NCI-H345 treated with DMSO at 0.1 percent for 48 hours (cell line): Measurements from ENCODE around the gene DDX24.

Experiments
- DNase-seq: peaks from one replicate; lab custom pipeline; 2025; ENCODE audit not compliant: unreplicated experiment; lab: John Stamatoyannopoulos, UW

DDX24 gene

GRCh38 chr14:94036313-94037167 lies 44.5 kb downstream of the DDX24 start:
- peak; percentile 28 for DNase-seq

GRCh38 chr14:94034886-94035285 lies 46.1 kb downstream of the DDX24 start:
- DNase-seq = no peak

GRCh38 chr14:94031883-94032279 lies 49.1 kb downstream of the DDX24 start:
- DNase-seq = no peak

DNA sequence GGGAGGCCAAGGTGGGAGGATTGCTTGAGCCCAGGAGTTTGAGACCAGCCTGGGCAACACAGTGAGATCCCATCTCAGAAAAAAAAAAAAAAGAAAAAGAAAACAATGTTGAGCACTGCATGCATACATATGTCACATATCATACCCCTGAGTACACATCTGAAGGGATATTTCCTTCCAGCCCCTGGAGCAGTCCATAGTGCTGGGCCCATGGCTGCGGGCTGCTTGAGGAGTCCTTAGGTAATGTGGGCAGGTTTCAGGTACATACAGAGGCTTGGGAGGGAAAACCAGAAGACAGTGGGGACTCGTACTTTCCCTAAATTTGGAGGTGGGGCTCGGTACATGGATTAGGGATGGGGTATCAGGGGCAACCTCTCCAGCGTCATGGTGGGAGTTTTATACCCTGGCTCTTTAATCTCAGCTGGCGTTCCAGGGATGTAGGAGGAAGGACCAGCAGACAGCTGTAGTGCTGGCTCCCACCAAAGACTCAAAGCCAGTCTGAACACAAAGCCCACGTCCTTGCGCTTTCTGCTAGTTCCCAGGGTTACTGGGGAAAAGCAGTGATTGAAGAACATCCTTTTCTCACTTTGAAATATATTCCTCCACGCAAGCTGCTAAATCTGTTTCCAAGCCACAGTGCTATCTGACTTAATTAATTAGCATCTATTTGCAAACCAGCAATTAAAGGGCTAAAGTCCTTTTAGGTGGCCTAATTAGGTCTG lies 49.7 kb downstream of the DDX24 start:
- no peak for DNase-seq

GRCh38 chr14:94030571-94030970 lies 50.4 kb downstream of the DDX24 start:
- no peak for DNase-seq

DNA sequence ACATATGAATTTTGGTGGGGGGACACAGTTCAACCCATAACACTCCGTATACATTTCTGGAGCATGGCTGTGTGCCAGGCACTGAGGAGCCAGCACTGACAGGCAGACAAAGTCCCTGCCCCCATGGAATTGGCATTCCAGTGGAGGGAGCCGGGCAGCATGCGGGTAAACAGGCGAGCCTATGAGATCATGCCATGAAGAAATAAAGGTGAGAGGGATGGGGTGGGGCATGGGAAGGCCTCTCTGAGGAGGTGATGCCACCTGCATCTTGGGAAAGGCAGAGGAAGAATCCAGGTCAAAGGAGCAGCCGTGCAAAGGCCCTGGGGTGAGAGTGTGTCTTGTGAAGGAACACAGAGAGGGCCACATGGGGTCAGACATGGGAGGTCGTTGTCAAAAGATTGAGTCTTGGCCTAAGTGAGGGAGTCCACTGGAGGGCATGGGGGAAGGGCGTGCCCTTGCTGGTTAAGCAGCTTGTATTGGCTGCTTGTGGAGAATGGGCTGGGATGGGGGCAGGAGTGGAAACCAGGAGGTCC lies 51.3 kb downstream of the DDX24 start:
- DNase-seq = no peak

- DNase-seq = no peak
Observed at GRCh38 chr14:94029265-94029664, 51.7 kb downstream of the DDX24 start.

DNA sequence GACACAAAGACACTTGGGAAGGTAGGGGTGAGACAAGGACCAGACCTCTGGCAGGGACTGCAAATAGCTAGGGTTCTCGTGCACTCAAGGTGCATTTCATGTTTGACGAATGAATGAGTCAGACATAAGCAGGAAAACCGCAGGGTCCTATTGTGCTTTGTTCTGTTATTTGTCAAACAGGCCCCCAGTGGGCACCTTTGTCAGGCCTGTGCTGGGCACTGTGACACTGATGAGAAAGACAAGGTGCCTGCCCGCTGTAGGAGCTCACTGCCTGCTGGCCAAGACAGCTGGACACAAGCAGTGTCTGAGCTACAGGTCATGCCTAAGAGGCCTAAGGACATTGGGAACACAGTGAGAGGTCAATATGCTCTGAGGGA lies 52.6 kb downstream of the DDX24 start:
- DNase-seq = peak; percentile 5

GRCh38 chr14:94027566-94028449 lies 53.2 kb downstream of the DDX24 start:
- DNase-seq = no peak

- no peak for DNase-seq
Observed at GRCh38 chr14:94026889-94027469, 54.0 kb downstream of the DDX24 start.

- DNase-seq = peak; percentile 94
Observed at GRCh38 chr14:94026173-94026888, 54.7 kb downstream of the DDX24 start, which contains the start of gene OTUB2. Gene OTUB2 (plus strand): TSS chr14:94026340. CDS start chr14:94026538, 198 bp downstream.

DNA sequence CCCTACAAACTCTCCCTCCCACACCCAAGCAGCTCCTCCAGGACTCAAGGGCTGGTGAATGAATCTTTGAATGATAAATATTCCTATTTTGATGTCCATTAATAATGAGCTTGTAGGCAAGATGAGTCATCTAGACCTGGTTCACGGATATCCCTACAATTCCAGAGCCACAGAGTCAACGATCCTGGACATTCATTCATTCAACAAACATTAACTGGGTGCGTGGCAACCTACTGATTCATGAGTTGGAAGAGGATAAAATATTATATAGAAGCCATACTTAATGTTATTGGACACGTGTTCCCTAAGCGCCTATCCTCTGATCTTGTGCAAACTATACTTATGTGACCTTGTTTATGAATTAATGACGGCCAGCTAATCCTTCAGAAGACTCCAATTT lies 55.3 kb downstream of the DDX24 start:
- no peak for DNase-seq

GRCh38 chr14:94024549-94024948 lies 56.5 kb downstream of the DDX24 start:
- no peak for DNase-seq

DNA sequence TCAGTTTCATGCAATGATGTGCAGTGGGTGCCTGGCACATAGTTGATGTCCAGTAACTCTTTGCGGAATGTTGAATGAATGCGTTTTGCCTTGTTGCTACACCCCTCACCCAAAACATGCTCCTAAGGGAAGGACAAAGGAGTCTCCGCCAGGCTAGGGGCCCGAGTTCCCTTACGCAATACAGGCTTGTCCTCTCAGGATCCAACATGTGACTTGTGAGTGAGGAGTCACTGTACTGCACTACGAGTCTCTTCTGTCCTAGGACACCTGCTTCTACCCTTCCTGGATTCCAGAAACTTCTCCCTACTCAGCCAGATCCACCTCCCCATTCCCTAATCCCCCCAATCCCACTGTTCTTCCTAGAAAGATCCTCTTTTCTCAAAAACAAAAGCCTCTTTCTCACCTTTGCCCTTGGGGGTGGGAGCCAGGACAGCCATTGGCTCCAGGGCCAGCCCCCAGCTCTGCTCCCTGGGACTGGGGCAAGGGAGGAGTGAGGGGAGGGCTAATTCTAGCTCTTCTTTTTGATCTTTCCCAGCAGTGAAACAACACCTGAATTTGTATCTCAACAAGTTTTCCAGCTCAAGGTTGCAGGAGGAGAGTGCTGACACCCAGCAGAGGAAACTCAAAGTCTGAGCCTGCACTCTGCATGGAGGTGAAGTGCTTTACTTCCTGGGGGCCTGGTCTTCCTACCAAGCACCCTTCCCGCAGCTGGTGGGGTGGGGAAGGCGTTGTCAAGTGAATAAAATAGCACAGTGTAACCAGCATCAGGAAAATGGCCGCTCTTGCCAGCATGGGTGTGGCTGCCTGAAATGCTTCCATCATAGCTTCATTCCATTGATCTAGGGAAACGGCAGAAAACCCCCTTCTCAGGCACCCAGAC lies 58.2 kb downstream of the DDX24 start:
- no peak for DNase-seq

DNA sequence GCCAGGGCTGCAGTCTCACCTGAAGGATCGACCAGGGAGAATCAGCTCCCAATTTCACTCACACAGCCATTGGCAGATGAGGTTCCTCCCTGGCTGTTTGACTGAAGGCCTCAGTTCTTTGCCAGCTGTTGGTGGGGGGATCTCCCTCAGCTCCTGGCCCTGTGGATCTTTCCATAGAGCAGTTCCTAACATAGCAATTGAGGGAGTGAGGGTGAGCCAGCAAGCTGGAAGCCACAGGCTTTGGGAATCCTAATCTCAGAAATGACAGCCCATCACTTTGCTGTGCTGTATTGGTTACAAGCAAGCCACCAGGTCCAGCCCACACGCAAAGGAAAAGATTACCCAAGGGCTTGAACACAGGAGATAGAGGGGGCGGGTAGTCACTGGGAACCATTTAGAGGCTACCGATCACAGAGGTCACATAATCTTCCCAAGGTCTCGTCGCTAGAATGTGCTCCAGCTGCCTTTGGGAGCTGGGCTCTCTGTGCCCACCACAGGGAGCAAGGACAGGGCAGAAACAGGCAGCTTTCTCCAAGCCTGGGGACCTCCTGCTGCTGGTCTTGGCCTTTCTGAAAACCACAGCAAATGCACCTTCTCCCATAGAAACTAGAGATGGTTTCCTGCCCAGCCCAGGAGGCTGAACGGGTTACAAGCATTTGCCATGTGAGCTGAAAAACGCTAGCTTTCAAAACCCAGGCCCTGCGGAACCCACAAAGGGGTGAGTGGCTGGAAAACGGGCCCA lies 59.4 kb downstream of the DDX24 start:
- no peak for DNase-seq

GRCh38 chr14:94021001-94021400 lies 60.0 kb downstream of the DDX24 start:
- DNase-seq = no peak

DNA sequence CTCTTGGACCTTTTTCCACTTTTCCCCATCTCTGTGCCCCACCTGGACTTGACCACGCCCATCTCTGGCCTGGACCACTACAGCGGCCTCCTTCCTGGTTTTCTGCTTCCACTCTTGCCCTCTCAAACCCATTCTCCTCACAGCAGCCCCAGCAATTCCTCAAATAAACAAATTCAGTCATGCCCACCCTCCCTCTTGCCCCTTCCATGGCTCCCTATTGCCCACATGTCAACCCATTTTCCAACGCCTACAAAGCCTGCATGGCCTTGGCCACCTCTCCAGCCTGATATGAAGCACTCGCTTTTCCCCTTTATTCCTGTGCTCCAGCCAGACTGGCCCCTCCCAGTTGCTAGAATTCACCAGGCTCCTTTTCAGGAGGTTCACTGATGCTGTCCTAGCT lies 60.7 kb downstream of the DDX24 start:
- DNase-seq = no peak

DNA sequence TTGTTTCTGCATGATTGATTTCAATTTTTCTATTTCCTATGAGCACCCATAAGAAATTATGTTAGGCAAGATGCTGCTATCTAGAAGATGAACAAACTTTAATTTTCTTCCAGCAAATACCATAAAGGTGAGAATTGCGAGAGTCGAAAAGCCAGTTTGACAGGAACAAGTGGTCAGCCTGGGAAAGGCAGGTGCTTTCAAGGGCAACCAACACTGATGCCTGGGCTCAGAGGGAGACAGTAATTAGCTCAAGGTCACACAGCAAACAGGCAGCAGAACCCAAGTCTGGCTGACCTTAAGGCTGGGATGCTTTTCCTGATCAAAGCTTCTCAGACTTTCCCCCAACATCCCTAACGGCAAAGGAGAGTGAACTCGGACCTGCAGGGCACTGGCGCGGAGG lies 61.7 kb downstream of the DDX24 start:
- DNase-seq = no peak
